ENCODE measurements around the gene C14orf132.

The C14orf132 gene

DNA sequence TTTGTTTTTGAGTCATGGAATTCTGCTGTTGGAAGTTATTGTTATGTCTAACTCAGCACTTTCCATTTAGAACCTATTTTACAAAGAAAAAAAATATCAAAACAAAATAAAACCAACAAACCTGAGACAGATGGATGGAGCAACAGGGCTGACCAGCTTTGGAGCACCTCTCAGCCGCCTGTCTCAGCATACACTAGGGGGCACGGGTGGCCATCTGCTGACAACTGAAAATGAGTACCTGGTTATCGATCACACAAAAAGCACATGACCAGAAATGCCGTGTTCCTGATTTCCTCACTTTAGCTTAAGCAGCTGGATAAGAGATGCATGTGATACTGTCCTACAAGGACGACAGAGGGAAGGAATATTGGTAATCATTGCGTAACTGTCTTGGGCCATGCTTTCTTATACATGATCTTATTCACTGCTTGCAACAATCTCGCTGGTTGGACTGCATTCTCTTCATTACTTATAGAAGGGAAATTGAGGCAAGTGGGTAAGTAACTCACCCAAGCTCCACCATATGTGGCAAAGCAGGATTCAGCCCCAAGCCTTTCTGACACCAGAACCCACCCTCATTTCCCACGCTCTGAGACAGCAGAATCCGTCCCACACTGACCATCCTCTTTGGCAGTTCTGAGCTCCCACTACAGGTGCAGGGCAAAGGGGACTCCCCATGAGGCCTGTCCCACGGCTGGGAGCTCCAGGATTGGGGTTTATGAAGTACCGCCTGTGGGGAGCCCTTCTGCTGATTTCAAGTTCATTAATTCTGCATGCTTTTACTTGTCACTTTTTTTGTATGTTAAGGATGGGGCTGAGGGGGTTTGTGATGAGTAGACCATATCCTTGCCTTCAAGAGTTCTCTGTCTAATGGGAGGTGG lies 43.5 kb downstream of the C14orf132 start:
- DNase-seq (ENCODE audit: low read depth), result no peak
- TF ChIP-seq, protein P1, sequence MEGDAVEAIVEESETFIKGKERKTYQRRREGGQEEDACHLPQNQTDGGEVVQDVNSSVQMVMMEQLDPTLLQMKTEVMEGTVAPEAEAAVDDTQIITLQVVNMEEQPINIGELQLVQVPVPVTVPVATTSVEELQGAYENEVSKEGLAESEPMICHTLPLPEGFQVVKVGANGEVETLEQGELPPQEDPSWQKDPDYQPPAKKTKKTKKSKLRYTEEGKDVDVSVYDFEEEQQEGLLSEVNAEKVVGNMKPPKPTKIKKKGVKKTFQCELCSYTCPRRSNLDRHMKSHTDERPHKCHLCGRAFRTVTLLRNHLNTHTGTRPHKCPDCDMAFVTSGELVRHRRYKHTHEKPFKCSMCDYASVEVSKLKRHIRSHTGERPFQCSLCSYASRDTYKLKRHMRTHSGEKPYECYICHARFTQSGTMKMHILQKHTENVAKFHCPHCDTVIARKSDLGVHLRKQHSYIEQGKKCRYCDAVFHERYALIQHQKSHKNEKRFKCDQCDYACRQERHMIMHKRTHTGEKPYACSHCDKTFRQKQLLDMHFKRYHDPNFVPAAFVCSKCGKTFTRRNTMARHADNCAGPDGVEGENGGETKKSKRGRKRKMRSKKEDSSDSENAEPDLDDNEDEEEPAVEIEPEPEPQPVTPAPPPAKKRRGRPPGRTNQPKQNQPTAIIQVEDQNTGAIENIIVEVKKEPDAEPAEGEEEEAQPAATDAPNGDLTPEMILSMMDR (conservative IDR thresholded peaks at IDR 0.05; ENCODE audit: control insufficient read depth, insufficient read depth, low read depth, low read length), result no peak
- H3K4me3 ChIP-seq (ENCODE audit: control insufficient read depth, low read depth, low read length), result no peak overlapping the region

DNA sequence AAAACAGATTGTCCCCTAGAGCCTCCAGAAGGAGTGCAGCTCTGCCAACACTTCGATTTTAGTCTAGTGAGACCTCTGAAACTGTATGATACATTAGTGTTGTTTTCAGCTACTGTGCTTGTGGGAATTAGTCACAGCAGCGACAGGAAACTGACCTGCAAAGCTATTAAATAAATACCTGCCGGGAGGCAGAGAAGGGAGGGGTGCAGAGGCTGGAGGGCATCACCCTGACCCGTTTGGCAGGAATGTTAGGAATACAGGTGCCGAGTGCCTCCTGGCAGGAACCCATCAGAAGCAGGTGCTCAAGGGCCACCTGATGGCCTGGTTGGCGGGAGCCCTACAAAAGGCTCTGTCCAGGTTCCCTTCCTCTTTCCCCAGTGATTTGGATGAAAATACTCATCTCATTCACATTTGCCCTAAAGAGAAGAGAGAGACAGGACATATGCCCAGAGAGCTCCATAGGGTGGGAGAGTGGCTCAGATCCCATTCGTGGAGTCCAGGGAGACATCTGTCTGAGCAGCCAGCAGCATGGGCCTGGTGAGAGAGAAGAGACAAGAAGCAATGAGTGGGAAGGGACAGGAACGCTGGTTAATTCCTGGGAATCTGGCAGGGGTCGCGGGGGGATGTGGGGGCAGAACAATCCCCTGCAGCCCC lies 44.6 kb downstream of the C14orf132 start:
- DNase-seq (ENCODE audit: low read depth), result no peak
- TF ChIP-seq, protein P1 (conservative IDR thresholded peaks at IDR 0.05; ENCODE audit: control insufficient read depth, insufficient read depth, low read depth, low read length), result no peak
- H3K4me3 ChIP-seq (ENCODE audit: control insufficient read depth, low read depth, low read length), result no peak overlapping the region

DNA sequence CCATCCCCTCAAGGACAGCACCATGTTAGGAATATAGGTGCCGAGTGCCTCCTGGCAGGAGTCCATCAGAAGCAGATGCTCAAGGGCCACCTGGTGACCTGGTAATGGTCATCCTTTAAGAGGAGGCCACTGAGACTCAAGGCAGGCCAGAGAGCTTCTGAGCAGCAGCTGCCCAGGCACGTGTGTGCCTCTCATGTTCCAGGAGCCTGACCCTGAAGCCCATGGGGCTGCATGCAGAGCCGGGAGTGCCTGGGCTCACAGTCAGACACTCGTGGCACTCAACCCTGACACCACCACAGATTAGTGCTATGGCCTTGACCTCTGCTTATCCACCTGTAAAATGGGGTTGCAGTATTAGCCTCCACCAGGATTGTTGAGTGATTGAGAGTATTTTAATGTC lies 45.6 kb downstream of the C14orf132 start:
- TF ChIP-seq, protein P1 (conservative IDR thresholded peaks at IDR 0.05; ENCODE audit: control insufficient read depth, insufficient read depth, low read depth, low read length), result no peak
- H3K4me3 ChIP-seq (ENCODE audit: control insufficient read depth, low read depth, low read length), result no peak overlapping the region
- no peak for DNase-seq (ENCODE audit: low read depth)

DNA sequence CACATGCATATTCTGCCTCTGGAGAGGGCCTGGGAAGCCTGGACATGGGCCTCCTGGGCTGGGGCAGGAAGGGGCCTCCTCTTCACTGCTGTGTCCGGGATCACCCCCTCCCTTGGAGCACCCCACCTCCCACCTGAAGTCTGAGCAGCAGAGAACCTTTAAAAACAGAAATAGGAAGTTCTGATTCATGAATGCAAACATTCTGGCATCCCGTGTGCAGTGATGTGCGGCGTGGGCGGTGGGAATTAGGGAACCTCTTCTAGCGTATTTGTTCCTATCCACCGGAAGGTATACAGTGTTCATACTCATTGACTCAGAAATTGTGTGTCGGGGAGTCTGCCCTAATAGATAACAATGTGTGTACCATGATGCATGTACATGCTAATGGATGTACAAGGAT lies 46.2 kb downstream of the C14orf132 start:
- DNase-seq (ENCODE audit: low read depth), result no peak
- no peak overlapping the region for H3K4me3 ChIP-seq (ENCODE audit: control insufficient read depth, low read depth, low read length)
- TF ChIP-seq, protein P1 (conservative IDR thresholded peaks at IDR 0.05; ENCODE audit: control insufficient read depth, insufficient read depth, low read depth, low read length), result no peak

DNA sequence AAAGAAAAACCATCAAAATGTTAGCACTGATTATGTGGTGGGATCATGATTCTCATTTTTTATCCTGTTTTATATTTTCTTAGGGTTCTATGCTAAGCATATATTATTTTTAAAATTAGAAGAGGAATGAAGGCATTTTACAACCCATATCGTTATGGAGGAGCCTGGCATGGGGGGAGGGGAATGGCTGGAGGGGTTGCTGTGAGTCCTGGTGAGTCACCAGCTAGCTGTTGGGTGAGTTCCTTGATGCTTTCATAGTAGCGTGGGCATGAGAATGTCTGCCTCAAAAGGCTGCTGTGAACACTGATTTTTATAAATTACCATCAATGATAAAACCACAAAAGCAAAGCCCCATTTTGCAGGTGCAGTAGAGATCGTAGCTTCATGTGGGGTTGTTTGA lies 46.9 kb downstream of the C14orf132 start:
- TF ChIP-seq, protein P1 (conservative IDR thresholded peaks at IDR 0.05; ENCODE audit: control insufficient read depth, insufficient read depth, low read depth, low read length), result no peak
- H3K4me3 ChIP-seq (ENCODE audit: control insufficient read depth, low read depth, low read length), result no peak overlapping the region
- DNase-seq (ENCODE audit: low read depth), result peak; percentile 79

DNA sequence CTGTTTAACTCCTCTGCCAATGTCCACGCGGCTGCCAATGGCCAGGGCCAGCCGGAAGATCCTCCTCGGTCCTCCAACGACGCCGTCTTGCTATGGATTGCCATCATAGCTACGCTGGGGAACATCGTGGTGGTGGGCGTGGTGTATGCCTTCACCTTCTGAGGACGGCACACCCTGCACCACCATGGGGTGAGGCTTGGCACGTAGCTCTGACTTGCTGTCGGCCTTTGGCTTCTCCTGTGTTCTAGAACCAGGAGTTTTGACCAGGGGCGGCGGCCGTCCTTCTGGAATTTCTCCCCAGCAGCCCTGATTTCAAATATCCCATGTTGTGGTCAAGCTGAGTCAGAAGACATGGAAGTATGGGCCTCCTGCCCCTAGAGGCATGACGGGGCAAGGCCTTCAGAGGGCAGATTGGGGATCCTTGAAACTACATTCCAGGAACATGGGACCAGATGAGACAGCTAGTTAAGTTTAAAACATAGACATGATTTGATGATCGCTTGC lies 47.5 kb downstream of the C14orf132 start:
- peak; percentile 53 for DNase-seq (ENCODE audit: low read depth)

More for the DNA sequence above, 47.5 kb downstream of the C14orf132 start:
- H3K4me3 ChIP-seq (ENCODE audit: control insufficient read depth, low read depth, low read length), result no peak overlapping the region
- TF ChIP-seq, protein P1 (conservative IDR thresholded peaks at IDR 0.05; ENCODE audit: control insufficient read depth, insufficient read depth, low read depth, low read length), result peak; percentile 21

Data from fibroblast of mammary gland (primary cell).